Measurements from ENCODE around the gene KIF26A.

KIF26A gene

DNA sequence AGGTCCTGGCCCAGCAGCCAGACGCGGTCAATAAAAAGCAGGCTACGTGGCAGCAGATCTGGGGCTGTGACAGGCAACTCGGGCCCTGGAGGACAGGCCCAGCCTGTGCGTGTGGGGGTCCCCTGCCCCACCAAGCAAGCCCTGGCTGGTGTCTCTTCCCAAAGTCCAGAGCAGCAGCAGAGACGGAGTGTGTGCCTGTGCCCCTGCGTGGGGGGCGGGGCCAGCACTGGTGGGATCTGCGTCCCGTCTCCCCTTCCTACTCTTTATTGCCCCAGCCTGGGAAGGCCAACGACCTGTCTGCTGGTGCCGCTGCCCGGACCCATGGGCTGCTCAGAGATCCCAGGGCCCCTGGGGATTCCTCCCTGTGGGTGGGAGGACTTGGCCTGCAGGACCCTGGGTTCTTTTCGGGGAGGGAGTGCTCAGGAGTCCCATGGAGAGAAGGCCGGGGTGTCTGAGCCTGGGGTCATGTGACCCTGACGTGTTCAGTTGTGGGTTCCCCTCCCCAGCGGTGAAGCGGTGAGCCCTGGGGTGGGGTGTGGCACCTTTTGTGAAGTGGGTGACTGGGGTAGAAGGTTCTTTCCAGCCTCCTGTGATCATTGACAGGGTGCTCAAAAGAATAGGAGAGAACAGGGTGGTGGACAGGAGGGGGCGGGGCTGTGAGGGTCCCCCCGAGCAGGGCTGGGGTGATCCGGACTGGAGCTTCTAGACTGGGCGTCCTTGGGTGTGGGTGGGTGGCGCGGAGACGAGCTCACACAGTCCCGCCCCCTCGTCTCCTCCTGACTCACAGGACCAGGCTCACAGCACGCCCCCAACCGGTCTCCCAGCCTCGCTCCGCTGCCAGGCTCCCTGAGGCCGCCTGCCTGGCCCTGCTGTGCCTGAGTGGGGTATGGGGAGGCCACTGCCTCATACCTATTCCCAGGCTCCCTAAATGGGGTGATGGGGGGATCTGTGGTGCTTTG is 30.5 kb upstream of the KIF26A start:
- no peaks in the 10 kb centered on the region for H3K36me3 ChIP-seq (replicated peaks)
- H3K27me3 ChIP-seq (replicated peaks), result no peaks in the 10 kb centered on the region
- H3K27ac ChIP-seq, result no peak overlapping the region
- DNase-seq, result no peak
- TF ChIP-seq, protein P1, sequence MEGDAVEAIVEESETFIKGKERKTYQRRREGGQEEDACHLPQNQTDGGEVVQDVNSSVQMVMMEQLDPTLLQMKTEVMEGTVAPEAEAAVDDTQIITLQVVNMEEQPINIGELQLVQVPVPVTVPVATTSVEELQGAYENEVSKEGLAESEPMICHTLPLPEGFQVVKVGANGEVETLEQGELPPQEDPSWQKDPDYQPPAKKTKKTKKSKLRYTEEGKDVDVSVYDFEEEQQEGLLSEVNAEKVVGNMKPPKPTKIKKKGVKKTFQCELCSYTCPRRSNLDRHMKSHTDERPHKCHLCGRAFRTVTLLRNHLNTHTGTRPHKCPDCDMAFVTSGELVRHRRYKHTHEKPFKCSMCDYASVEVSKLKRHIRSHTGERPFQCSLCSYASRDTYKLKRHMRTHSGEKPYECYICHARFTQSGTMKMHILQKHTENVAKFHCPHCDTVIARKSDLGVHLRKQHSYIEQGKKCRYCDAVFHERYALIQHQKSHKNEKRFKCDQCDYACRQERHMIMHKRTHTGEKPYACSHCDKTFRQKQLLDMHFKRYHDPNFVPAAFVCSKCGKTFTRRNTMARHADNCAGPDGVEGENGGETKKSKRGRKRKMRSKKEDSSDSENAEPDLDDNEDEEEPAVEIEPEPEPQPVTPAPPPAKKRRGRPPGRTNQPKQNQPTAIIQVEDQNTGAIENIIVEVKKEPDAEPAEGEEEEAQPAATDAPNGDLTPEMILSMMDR (IDR thresholded peaks at IDR 0.05; ENCODE audit: low read depth, low read length, missing control alignments), result no peak
- no peak overlapping the region for H3K4me3 ChIP-seq (ENCODE audit: low read depth, low read length)
- in situ Hi-C loops (cut with HindIII; ENCODE audit: low pct_ligation_motif_present, low sequenced_read_pairs), result no loop called here

DNA sequence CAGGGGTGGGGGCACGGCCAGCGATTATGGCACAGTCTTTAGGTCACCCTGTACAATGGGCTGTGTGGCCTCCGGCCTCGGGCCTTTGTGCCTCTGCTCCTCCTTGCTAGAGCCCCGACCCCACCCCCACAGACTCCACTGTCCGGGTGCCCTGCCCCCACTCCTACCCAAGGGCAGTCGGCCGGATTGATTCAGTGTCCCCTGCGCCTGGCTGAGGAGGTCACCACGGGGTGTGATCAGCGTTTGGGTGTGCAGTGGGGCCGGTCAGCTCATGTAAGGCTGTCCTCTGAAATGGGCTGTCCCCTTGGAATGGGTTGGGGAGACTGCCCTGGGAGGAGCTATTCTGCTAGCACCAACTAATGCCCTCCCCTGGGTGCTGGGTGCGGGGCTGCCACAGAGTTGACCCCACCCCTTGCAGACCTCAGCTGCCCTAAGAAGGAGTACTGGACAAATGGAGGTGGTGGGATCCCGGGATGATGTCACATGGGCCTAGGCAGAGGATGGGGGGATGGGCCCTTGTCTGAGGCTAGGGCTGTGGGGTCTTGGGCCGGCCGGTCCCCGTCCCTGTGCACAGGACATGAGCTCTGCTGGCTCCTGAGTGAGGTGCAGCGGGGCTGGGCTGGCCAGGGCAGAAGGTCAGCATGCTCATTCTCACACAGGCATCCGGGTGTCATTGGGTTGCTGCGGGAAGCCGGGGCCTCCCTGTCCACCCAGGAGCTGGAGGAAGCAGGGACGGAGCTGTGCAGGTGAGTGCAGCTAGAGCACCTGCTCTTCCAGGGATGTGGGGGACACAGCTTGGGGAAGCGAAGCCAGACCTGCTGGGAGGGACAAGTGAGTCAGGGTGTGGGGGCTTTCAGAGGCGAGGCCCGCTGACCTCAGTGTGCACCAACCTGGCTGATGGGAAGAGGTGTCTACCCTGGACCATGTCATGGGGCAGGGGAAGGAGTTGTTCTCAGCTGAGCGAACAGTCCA is 29.5 kb upstream of the KIF26A start:
- in situ Hi-C loops (cut with HindIII; ENCODE audit: low pct_ligation_motif_present, low sequenced_read_pairs), result no loop called here
- H3K27me3 ChIP-seq (replicated peaks), result no peaks in the 10 kb centered on the region
- H3K4me3 ChIP-seq (ENCODE audit: low read depth, low read length), result no peak overlapping the region

DNA sequence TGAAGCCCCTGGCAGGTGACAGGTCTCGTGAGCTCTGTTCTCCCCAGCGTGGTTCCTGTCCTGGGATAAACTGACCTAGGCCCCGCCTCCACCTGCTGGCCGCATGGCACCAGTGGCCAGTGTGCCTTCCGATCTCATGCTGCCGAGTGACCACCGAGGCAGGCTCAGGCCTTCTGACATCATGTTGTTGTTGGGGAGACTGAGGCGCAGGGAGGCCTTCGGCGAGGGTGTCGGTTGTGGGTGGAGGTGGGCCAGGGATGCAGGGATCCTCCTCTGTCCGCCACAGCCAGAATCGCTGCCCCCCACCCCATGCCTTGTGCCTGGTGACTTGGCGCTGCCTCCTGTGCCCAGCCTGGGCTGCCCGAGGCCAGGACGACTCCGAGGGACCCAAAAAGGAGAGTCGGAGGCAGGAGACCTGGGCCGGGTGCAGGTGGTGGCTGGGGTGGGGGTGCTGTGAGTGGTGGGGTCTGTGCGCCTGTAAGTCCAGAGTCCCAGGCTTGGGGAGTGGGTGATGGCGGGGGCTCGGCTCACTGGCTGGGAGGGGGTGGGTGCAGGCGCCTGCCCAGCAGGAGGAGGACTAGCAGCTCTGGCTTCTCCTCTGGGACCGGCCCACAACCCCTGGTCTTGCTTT is 28.5 kb upstream of the KIF26A start:
- no peak for DNase-seq
- Histone ChIP-seq H3K27ac (no peak overlapping the region), H3K4me3 (ENCODE audit: low read depth, low read length) (no peak overlapping the region), H3K36me3 (replicated peaks) (no peaks in the 10 kb centered on the region), H3K27me3 (replicated peaks) (no peaks in the 10 kb centered on the region)
- TF ChIP-seq, protein P1 (IDR thresholded peaks at IDR 0.05; ENCODE audit: low read depth, low read length, missing control alignments), result no peak
- in situ Hi-C loops (cut with HindIII; ENCODE audit: low pct_ligation_motif_present, low sequenced_read_pairs), result no loop called here

More for the DNA sequence above, 29.5 kb upstream of the KIF26A start:
- no peak overlapping the region for H3K27ac ChIP-seq
- H3K36me3 ChIP-seq (replicated peaks), result no peaks in the 10 kb centered on the region
- TF ChIP-seq, protein P1 (IDR thresholded peaks at IDR 0.05; ENCODE audit: low read depth, low read length, missing control alignments), result no peak
- DNase-seq, result no peak

DNA sequence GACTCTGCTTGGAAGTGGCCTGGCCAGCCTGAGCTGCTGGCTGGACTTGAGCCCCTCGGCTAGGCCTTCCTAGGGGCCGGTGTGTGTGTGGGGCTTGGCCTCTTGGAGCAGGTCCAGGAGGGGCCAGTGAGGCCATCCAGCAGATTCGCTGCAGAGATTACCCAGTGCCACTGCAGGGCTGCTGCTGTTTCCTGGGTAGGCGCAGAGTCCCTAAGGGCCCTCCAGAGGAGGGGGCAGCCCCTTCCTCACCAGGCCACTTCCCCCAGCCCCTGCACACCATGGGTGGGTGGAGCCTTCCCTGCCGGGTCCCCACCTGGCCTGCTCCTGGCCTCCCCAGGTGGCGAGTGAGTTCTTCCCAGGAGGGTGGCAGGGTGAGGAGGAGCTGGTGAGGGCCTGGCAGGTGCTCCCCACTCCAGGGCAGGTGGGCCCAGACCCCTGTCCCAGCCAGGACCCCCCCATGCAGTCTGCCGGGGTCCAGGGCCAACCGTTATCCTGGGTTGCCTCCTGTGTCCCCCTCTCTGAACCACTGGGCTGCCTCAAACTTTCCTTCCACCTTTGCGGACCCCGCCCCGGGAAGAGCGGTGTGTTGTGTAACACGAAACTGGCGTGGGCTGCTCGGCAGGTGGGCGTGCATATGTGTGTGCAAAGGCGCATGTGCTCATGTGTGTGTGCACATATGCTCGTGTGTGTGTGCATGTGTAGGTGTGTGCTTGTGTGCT is 27.7 kb upstream of the KIF26A start:
- no peak for DNase-seq
- TF ChIP-seq, protein P1 (IDR thresholded peaks at IDR 0.05; ENCODE audit: low read depth, low read length, missing control alignments), result no peak
- Histone ChIP-seq H3K36me3 (replicated peaks) (no peaks in the 10 kb centered on the region), H3K27ac (no peak overlapping the region), H3K4me3 (ENCODE audit: low read depth, low read length) (no peak overlapping the region), H3K27me3 (replicated peaks) (no peaks in the 10 kb centered on the region)
- in situ Hi-C loops (cut with HindIII; ENCODE audit: low pct_ligation_motif_present, low sequenced_read_pairs), result no loop called here

Measured in brain microvascular endothelial cell (primary cell).